HG03139 (cell line): Measurements from ENCODE around the gene RAD51D.
"Not testable (repeated sequence)": the region's sequence is repeated elsewhere in the genome, so short reads cannot be mapped to it uniquely, and the experiment has no call there.

ENCODE experiments used
- ATAC-seq: cut with Tn5 transposase; IDR thresholded peaks from one replicate; pipeline ENCODE4 v1.9.1; 2021; ENCODE audit not compliant: unreplicated experiment

RAD51D gene

DNA sequence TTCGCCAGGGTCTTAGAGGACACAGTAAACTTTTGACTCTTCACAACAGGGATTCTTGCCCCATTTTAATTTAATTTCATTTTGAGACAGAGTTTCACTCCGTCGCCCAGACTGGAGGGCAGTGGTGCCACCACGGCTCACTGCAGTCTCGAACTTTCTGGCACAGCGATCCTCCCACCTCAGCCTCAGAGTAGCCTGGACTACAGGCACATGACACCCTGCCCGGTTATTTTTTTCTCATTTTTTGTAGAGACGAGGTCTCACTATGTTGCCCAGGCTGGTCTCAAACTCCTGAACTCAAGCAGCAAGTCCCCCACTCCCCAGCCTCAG, 22.8 kb upstream of the RAD51D start:
- no peak for ATAC-seq

DNA sequence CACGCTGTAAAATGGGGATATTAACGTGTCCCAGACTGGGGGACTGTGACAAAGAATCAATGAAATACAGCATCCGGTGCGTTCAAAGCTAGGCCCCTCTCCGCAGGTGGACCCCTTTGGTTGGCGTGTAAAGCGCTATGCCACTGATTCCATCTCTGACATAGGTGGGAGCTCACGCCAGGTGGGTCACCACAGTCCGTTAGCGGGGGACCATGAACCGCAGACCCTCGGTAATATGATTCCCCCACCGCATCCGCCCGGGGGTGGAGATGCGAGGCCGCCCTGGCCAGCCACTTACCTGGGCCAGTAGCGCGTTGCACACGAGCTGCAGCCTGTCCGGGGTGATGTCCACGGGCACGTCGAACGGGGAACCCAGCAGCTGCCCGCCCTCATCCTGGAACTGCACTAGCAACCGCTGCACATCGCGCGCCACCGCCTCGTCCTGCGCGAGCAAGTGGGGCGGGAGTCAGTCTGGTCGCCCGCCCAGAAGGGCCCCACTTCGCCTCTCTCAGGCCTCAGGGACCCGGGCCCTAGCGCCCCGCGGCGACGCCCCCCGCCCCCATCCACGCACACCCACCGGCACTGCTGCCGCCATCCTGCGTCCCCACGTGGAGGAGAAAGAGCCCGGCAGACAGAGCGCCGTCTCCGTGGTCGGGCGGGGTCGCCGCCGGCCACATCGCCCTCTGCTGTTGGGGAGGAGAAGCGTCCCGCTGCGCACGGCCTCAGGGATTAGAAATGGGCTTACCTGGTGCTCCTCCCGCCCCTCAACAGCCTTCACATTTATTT, 22.2 kb upstream of the RAD51D start, which contains the start of gene NLE1:
NLE1 (minus strand) TSS at position 623 of the 786 bp plus-strand sequence; CDS start at position 595, 28 bp downstream.
- peak; percentile 72 for ATAC-seq

DNA sequence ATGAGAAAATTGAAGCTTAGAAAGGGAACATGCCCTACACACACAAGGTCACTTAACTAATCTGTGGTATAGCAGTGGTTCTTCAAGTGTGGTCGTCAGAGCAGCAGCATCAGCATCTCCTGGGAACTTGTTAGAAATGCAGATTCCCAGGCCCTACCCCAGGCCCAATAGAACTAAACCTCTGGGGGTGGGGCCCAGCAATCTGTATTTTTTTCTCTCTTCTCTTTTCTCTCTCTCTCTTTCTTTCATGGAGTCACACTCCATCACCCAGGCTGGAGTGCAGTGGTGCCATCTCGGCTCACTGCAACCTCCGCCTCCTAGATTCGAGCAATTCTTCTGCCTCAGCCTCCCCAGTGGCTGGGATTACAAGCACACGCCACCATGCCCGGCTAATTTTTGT, 18.6 kb upstream of the RAD51D start:
- no peak for ATAC-seq

DNA sequence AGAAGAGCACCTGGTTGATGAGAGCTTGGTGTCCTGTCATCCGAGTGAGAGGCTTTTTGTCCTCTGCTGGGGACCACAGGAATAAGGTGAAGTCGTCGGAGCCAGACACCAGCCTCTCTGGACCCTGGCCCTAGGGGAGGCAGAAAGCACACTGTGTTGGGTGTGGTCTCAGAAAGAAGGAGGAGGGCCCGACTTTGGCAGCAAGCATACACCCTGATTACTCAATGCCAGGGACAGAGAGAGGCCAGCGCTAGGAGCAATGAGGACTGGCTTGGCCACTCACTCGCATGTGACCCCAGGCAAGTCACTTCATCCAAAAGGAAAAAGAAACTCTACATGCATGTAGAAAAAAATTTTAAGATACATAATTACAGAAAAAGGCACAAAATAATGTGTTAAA, 15.7 kb upstream of the RAD51D start:
- no peak for ATAC-seq

DNA sequence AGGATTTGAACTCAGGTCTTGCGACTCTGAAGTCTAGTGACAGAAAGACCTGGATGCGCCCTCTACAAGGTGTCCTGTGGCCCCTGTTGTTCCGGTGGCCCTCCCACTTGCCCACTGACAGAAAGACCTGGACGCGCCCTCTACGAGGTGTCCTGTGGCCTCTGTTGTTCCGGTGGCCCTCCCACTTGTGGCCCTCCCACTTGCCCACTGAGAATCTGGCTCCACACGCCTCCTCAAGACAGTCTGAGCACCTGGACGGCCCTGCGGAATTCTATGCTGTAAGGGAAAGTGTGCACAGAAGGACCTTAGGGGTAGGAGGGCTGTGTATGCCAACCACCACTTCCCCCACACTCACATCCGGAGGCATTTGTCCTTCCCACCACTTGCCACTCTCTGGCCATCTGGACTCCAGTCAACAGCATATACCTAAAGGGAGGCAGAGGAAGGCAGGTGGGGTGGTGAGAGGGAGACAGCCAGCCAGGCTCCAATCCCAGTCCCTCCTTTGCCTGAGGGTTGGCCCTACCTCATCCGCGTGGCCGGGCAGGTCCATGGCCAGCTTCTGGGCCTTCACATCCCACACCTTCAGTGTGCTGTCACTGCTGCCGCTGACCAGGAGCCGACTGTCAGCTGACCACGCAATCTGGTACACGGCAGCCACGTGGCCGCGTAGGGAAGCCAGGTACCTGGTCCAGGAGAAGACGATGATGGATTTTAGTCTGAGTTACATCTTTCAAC, 13.3 kb upstream of the RAD51D start:
- ATAC-seq: no peak

DNA sequence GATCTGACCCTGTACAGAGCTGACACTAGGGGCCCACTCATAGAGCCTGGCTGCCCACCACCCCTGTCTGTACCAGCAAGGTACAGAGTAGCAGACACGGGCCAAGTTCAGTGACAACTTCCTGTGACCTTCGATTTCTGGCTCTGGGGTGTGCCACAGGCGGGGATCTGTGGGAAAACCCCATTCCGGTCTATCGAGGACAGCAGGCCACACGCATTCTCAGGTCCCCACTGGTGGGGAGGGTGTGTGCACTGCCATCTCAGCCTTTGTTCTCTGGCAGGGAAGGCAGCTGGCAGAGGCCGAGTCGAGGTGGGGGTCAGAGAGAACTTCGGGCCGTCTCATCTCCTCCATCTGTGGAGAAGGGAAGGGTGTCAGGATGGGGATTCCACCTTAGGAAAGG, 12.4 kb upstream of the RAD51D start:
- ATAC-seq: no peak

DNA sequence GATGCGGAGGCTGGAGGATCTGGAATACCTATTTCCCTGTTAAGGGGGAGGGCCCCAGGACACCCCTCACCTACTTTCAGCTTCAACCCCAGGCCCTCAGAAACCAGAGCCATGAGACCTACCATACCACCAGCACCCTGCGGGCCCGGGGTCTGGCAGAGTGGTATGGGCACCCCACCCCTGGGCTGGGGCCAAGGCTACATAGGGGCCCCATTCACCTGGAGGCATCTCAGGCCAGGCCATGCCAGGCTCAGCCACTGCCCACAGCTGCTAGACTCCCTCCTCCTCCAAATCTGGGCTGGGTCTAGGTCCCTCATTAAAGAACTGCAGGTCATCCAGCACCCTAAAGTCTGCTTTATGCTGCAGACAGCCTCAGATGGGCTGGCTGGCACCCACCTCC, 10.7 kb upstream of the RAD51D start:
- no peak for ATAC-seq

DNA sequence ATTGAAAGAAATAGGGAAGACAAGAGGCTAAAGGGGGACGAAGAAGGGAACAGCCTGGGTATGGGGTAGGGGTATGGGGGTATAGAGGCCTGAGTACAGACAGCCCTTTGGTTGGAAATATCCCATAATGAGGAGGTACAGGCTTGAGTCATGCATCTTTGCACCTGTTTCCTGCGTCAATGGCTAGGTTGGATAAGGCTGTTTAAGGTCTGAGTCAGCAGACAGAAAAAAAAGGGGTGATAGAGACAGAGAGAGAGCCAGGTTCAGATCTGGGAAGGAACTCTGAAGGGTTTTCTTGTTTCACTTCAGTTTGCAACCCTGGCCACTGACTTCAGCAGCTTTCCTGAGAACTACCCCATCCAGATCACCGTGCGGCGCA, 10.3 kb upstream of the RAD51D start:
- ATAC-seq: no peak

DNA sequence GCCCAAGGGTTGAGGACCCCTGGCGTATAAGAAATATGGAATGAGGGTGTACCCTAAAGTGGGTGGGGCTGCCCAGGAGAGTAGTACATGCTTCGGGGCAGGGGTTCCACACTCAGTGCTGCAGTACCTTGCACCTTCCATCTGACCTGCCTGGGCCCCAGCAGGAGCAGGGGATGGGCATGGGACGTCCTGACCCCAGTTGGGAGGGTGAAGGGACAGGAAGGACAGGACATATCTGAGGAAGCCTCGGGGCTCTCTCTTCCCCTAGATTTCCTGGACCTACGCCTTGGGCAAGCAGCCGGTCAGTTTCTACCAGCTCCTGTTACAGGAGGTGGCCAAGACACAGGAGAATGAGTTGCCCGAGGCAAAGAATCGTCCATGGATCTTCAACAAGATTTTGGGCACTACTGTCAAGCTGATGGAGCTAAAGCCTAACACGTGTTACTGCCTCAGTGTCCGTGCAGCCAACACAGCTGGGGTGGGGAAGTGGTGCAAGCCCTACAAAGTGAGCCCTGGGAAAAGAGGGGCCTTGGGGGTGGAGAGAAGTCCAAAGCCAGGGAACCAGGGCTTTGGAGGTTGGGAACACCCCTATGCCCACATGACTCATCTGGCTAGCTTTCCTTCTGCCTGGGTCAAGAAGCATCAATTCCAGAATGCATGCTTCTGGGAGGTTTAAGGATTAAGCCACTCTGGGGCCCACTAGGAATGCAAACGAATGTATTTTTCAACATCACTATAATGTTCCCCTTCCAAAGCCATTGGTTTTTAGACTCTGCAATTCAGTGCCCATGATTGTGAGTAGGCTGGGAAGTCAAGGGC, 9.7 kb upstream of the RAD51D start:
- no peak for ATAC-seq

DNA sequence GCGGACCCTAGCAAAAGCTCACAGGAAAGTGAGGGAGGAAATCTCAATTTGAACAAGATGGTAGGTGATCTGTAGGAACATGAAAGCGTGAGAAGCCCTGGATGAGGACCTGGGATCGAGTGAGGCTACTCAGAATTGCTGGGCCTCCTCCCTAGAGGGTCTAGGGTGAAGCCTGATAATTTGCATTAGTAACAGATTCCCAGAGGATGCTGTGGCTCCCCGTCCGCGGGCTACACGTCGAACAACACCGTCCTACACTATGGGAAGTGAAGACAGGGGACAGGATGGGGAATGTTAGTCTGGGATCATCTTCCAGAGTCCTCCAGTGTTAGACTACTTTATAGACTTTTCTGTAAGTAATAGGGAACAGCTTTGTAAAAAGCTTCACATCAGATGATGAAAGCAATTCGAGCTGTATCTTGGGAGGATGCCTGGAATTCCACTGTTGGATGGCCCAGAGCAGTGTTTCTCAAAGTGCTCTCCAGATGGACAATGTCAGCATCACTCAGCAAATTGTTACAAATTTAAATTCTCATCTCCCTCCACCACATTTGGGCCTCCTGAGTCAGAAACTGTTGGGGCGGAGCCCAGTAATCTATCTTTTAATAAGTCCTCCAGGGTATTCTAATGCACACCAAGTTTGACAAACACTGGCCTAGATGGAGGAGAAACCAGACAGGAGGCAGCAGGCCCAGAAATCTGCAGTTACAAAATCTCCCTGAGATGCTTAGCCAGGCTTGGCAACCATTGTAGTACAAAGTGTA, 8.3 kb upstream of the RAD51D start:
- no peak for ATAC-seq

DNA sequence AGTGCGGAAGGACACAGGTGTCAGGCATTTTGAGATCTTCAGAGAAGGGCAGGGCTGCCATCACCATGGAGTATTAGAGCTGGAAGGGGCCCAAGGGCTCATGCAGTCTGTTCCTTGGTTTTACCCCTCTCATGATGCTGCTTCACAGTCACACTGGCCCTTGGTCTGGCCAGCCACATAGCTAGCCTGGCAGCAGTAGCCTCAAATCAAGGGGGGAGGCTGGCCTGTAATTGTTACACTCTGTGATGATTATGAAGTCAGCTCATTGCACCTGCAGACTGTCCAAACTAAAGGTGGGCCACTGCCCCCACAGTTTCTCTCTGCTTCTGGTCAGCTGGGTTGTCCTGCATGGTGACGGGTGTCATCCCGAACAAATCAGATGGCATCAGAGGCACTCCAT, 1.7 kb upstream of the RAD51D start, which contains the start of gene FNDC8:
FNDC8 (plus strand) TSS at position 301 of the 400 bp plus-strand sequence; CDS start at position 380, 79 bp downstream.
- no peak for ATAC-seq

DNA sequence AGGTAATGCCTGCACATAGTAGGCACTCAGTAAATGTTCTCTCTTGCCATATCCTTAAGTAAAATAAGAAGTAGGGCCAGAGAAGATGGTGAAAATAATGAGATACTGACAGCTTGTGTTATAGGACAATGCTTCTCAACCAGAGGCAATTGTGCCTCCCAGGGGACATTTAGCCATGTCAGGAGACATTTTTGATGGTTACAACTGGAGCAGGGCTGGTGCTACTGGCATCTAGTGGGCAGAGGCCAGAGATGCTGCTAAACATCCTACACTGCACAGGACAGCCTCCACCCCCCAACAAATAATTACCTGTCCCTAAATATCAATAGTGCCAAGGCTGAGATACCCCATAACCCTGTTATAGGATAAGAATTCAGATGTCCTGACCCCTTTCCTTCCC, 1.7 kb downstream of the RAD51D start:
- no peak for ATAC-seq

DNA sequence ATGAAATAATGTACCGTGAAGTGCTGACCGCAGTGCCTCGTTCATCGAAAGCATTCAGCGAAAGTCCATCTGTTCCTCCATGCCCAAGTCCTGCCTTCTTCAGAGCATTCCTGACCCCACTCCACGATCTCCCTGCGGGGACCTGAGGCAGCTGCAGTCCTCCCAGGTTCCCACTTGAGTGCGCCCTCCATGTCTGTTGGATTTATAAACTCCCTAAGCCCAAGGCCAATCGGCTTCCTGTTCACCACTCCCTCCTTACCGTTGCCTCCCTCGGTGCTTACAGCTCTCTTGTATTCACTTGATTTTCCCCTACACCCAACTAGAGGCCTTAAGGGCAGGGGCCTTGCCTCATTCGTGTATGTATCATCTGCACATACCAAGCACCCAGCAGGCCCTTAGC, 2.8 kb downstream of the RAD51D start:
- no peak for ATAC-seq

DNA sequence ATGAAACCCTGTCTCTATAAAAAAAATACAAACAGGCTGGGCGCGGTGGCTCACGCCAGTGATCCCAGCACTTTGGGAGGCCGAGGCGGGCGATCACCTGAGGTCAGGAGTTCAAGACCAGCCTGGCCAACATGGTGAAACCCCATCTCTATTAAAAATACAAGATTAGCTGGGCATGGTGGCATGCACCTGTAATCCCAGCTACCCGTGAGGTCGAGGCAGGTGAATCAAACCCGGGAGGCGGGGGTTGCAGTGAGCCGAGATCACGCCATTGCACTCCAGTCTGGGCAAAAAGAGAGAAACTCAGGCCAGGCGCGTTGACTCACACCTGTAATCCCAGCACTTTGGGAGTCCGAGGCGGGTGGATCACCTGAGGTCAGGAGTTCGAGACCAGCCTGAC, 8.9 kb downstream of the RAD51D start:
- ATAC-seq: not testable (repeated sequence)

DNA sequence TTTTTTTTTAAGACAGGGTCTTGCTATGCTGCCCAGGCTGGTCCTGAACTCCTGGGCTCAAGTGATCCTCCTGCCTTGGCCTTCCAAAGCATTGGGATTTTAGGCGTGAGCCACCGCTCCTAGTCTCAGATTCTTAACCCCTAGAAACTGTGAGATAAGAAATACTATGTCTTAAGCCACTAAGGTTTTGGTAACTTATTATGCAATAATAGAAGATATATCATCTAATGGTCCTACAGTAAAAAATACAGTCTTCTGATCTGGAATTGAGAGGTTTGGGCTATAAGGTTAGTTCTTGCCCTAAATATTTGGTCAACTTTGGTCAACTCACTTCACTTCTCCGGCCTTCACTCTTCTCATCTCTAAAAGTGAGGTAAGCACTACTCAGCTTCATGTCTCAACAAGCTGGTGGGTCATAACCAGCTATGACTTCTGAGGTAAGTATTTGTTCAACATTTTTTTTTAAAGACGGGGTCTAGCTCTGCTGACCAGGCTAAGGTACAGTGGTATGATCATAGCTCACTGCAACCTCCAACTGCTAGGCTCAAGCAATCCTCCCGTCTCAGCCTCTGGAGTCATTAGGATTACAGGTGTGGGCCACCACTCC, 14.7 kb downstream of the RAD51D start:
- no peak for ATAC-seq

DNA sequence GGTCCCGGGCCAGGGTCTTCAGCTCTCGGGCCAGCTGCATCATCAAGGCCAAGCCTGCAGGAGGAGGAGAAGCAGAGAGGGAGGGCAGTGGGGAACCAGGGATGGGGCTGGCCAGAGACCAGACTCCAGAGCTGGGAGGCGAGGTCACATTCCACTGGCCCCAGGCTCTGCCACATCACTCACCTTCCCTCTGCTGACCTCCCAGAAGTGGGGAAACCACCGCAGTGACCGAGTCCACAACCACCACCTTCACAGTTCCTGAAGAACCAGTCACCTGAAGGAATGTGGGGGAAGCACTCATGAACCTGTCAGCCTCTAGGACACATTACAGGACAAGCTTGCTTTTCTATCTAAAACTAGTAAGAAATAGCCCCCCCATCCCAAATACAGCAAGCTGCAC, 16.4 kb downstream of the RAD51D start:
- ATAC-seq: no peak

DNA sequence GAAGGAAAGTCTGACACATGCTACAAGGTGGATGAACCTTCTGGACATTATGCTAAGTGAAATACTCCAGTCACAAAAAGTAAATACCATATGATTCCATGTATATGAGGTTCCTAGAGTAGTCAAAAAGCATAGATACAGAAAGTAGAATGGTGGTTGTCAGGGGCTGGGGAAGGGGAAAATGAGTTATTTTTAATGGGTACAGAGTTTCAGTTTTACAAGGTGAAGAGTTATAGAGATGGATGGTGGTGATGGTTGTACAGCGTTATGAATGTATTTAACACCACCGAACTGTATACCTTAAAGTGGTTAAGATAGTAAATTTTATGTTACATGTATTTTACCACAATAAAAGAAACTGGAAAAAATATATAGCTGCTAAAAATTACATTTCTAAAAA, 17.9 kb downstream of the RAD51D start:
- ATAC-seq: no peak

DNA sequence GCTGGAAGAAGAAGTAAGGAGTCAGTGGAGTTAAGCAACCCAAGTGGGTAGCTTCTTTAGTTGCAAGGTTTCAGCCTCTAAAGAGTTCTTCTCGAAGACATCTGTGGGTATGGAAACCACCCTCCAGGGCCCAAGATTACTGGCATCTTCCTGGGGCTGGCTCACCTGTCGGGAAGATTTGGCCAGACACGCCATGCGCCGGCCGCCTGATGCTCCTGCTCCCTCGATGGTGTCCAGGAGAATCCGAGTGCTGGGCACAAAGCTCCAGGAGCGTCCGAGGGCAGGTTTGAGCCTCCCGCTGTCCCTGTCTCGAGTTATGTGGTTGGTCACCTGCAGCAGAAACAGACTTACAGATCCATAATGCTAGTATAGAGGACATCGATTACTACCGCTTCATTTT, 18.6 kb downstream of the RAD51D start:
- ATAC-seq: no peak

DNA sequence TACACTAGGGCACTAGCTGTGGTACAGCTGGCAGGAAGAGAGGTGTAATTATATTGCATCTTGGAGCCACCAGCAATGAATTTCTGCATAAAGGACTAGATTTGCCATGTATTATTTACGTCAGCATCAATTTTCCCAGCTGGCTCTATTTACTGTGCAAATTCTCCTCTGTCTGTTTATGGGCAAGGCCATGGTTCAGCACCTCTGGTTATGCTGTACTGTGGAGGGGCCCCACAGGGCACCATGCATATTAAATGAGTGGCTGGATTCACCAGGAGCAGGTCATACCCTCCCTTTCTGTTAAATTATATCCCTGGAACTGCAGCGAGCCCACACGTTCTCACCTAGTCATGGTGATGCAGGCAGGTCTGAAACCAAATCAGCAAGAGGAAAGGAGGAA, 19.8 kb downstream of the RAD51D start:
- ATAC-seq: no peak

DNA sequence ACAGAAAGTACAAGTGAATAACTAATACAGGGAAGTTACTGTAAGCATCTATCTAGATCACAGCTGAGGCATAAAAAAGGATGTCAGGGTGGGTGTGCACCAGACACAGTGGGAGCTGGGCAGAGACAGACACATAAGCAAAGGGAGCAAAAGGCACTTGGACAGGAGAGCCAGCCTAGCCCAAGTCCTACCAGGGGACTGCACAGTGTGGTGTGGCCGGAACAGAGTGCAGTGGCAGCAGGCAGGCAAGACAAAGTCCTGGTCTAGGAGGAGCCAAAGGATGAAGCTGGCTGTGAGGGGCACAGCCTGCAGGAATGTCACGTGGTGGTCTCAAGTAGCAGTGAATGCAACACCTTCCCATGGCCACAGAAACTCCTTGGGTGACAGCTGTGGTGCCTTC, 21.9 kb downstream of the RAD51D start:
- ATAC-seq: no peak

DNA sequence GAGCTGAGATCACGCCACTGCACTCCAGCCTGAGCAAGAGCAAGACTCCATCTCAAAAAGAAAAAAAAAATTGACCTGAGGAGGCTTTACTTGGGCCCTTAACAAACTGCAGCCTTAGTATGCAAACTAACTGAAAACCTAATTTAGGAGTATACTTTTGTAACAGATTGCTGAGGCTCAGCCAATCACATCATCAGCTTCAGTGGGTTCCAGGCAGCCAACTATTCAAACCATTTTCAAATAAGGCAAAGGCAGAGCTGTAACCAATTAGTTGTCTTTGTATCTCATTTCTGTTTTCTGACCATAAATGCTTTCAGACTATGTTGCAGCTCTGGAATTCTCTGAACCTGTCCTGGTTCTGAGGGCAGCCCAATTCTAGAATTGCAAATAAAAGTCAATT, 23.9 kb downstream of the RAD51D start:
- ATAC-seq: no peak
